Measurements from ENCODE around the gene CSHL1. TPM values are rescaled to one million over a fixed set of nuclear protein-coding genes. Genes with fewer than 3 reads are reported as not detected.

Gene CSHL1
- total RNA-seq, 1 donor from 2014 or later, result not detected

DNA sequence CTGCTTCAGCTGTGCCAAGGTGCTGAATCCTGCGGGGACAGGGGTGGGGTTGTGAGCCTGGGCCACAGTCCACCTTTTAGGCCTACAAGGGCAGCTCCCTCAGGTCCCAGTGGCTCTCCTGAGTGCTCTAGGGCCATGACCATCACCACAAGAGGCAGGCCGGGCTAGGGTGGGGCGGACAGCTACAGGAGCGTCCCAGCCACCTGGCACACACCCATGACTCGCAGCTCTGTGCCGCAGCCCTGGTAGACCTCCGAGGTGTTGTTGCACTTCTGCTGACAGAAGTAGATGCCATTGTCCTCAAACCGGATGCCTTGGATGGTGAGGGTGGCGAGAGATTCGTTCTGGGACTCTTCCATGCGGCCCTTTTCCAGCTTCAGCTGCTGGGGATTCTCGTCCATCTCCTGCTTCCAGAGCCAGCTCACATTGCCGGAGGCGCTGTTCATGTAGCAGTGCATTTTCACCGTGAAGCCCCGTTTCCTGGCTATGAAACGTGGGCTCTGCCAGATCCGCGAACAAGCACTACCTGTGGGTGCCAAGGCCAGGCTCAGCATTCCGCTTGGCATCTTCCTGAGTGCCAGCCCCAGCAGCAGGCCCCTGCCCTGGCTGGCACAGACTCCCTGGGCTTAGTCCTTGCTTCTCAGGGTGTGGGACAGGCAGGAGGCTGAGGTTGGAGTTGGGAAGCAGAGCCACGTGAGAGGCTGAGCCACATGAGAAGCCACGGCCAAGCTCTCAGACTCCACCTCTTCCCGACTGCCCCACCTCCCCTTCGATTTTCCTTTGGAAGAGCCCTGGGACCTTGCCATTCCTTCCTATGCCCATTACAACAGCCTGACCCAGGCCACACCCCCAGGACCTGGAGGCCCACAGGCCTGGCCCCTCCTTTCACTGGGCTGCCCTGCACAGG is 19.1 kb upstream of the CSHL1 start:
- no peaks in the 10 kb centered on the region for H3K4me1 ChIP-seq (ENCODE audit: insufficient read depth, low read length)

DNA sequence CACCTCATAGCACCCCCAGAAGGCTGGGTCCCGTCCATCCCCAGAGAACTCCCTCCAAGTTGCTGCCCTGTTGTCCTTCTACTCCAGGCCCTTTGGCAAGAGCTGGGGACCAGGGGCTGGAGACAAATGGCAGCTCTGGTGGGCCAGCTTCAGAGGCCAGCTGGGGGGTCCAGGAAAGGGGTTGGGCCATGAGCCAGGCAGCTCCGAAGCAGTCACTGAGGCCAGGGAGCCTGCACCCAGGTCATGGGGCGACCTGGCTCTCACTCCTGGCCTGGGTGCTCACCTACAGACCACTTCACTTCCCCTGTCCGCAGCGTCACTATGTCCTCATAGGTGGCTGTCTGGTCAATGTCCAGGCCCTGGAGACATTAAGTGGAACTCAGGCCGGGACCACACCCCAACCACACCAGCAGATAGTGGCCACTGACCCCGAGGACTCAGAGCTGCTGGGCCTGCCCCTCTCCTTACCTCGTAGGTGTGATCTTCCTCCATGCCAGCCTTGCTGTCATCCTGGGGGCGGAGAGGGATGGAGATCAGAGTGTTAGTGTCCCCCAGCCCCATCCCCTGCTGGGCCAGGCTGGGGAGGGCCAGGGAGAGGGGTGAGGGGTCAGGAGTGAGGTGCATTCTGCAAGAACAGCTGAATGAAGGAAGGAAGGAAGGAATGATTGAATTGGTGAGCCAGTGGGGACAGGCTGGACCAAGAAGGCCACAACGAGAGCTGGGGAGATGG is 18.1 kb upstream of the CSHL1 start:
- H3K79me2 ChIP-seq (ENCODE audit: insufficient read depth, low read length), result no peaks in the 10 kb centered on the region
- no peak for TF ChIP-seq EZH2 (IDR thresholded peaks at IDR 0.05; ENCODE audit: insufficient read depth, low read length)
- no peak for TF ChIP-seq CTCF (IDR thresholded peaks at IDR 0.05; ENCODE audit: insufficient read depth, low read depth, low read length)
- H2AFZ ChIP-seq (ENCODE audit: low read depth, low read length), result no peak overlapping the region
- H4K20me1 ChIP-seq (ENCODE audit: insufficient read depth, low read length), result no peaks in the 10 kb centered on the region
- FAIRE-seq (no peak), DNase-seq (ENCODE audit: low read depth) (no peak)
- H3K4me3 ChIP-seq (ENCODE audit: insufficient read depth, low read depth, low read length), result no peak overlapping the region
- no peaks in the 10 kb centered on the region for H3K4me1 ChIP-seq (ENCODE audit: insufficient read depth, low read length)
- H3K36me3 ChIP-seq (ENCODE audit: insufficient read depth, low read length), result no peaks in the 10 kb centered on the region
- Mint-ChIP-seq H3K27ac (ENCODE audit: unreplicated experiment) (no peak overlapping the region), H3K4me1 (ENCODE audit: low read depth, unreplicated experiment) (no peaks in the 10 kb centered on the region), H3K9me3 (ENCODE audit: unreplicated experiment) (no peaks in the 10 kb centered on the region), H3K4me3 (ENCODE audit: unreplicated experiment) (no peak overlapping the region), H3K36me3 (ENCODE audit: low read depth, unreplicated experiment) (no peaks in the 10 kb centered on the region), H3K27me3 (ENCODE audit: low read depth, unreplicated experiment) (peaks cover 8% of the 10 kb centered on the region)
- H3K27ac ChIP-seq (ENCODE audit: low read depth, low read length), result no peak overlapping the region
- no peak overlapping the region for H3K9ac ChIP-seq (ENCODE audit: low read length)
- H3K9me3 ChIP-seq (ENCODE audit: insufficient read depth, low read depth, low read length), result no peaks in the 10 kb centered on the region
- H3K27me3 ChIP-seq (ENCODE audit: insufficient read depth, low read length), result no peaks in the 10 kb centered on the region
- no peak overlapping the region for H3K4me2 ChIP-seq (ENCODE audit: low read length)

More for the DNA sequence above, 19.1 kb upstream of the CSHL1 start:
- no peak for DNase-seq (ENCODE audit: low read depth)
- H3K4me1 Mint-ChIP-seq (ENCODE audit: low read depth, unreplicated experiment), result no peaks in the 10 kb centered on the region
- H2AFZ ChIP-seq (ENCODE audit: low read depth, low read length), result no peak overlapping the region
- H3K9me3 ChIP-seq (ENCODE audit: insufficient read depth, low read depth, low read length), result no peaks in the 10 kb centered on the region
- no peak for FAIRE-seq
- TF ChIP-seq CTCF (IDR thresholded peaks at IDR 0.05; ENCODE audit: insufficient read depth, low read depth, low read length) (no peak), EZH2 (IDR thresholded peaks at IDR 0.05; ENCODE audit: insufficient read depth, low read length) (no peak)
- peaks cover 8% of the 10 kb centered on the region for H3K27me3 Mint-ChIP-seq (ENCODE audit: low read depth, unreplicated experiment)
- H3K36me3 Mint-ChIP-seq (ENCODE audit: low read depth, unreplicated experiment), result no peaks in the 10 kb centered on the region
- H3K27me3 ChIP-seq (ENCODE audit: insufficient read depth, low read length), result no peaks in the 10 kb centered on the region
- no peaks in the 10 kb centered on the region for H3K9me3 Mint-ChIP-seq (ENCODE audit: unreplicated experiment)
- H3K79me2 ChIP-seq (ENCODE audit: insufficient read depth, low read length), result no peaks in the 10 kb centered on the region
- no peak overlapping the region for H3K4me2 ChIP-seq (ENCODE audit: low read length)
- no peak overlapping the region for H3K27ac ChIP-seq (ENCODE audit: low read depth, low read length)
- H3K9ac ChIP-seq (ENCODE audit: low read length), result no peak overlapping the region
- no peaks in the 10 kb centered on the region for H3K36me3 ChIP-seq (ENCODE audit: insufficient read depth, low read length)
- no peak overlapping the region for H3K4me3 ChIP-seq (ENCODE audit: insufficient read depth, low read depth, low read length)
- H3K27ac Mint-ChIP-seq (ENCODE audit: unreplicated experiment), result no peak overlapping the region
- H3K4me3 Mint-ChIP-seq (ENCODE audit: unreplicated experiment), result no peak overlapping the region
- no peaks in the 10 kb centered on the region for H4K20me1 ChIP-seq (ENCODE audit: insufficient read depth, low read length)
